B cell (primary cell): ENCODE measurements around the gene CAMK2A. TPM values are rescaled to one million over a fixed set of nuclear protein-coding genes. Genes with fewer than 3 reads are reported as not detected.

Experiments used
- ATAC-seq: fragments of 200-7000 bp; cut with Tn5 transposase; one replicate; pipeline ENCODE4 v1.10.0; 2021; ENCODE audit warnings: low read depth, mild to moderate bottlenecking, moderate number of reproducible peaks, moderate library complexity
- CTCF ChIA-PET: fragments of 350-600 bp; sonication (Branson Sonifier 250); formaldehyde crosslinking; loops from one replicate; lab custom pipeline; 2021; ENCODE audit warnings: antibody characterized with exemption, inconsistent platforms; lab: Charles Lee
- POLR2A ChIA-PET: fragments of 350-600 bp; sonication (Branson Sonifier 250); formaldehyde crosslinking; loops from one replicate; lab custom pipeline; 2021; ENCODE audit warnings: antibody characterized with exemption; lab: Charles Lee
- DNase-seq: peaks from one replicate; pipeline ENCODE4 v3.0.0; 2013
- H2AFZ ChIP-seq: 2 replicates; pipeline ENCODE4 v1.6.1; 2012; ENCODE audit warnings: mild to moderate bottlenecking, low read depth, low read length; ENCODE audit not compliant: insufficient read depth, poor library complexity, severe bottlenecking
- H3K27ac ChIP-seq, 2 donors: 1 replicate in 1 of 2; 2 replicates in 1 of 2; pipeline ENCODE4 v1.5.1; 2012 to 2013; ENCODE audit warnings: low read length in 2 of 2, mild to moderate bottlenecking in 2 of 2, moderate library complexity in 1 of 2
- H3K27me3 ChIP-seq, 4 experiments: fragments of 200-600 bp in 1 of 4; sonication (generic) in 1 of 4; replicated peaks in 1 of 4; 1 replicate in 2 of 4; 2 replicates in 2 of 4; pipeline versions ENCODE4 v1.6.1 to v1.7.0; 2013 to 2016; ENCODE audit warnings: low read length in 3 of 4, mild to moderate bottlenecking in 2 of 4, mixed read lengths in 1 of 4, moderate library complexity in 1 of 4; ENCODE audit not compliant: insufficient read depth in 4 of 4, control insufficient read depth in 3 of 4; ENCODE audit errors: control extremely low read depth in 1 of 4
- H3K36me3 ChIP-seq, 2 experiments: replicated peaks in 1 of 2; 1 replicate in 1 of 2; 2 replicates in 1 of 2; pipeline versions ENCODE4 v1.6.1 to v1.7.1; 2013; ENCODE audit warnings: low read length in 1 of 2; ENCODE audit not compliant: insufficient read depth in 2 of 2, control insufficient read depth in 1 of 2; ENCODE audit errors: control extremely low read depth in 1 of 2, extremely low read depth in 1 of 2
- H3K4me1 ChIP-seq, 2 donors: fragments of 200-600 bp in 1 of 2; sonication (generic) in 1 of 2; 1 replicate in 1 of 2; 2 replicates in 1 of 2; pipeline versions ENCODE4 v1.5.1 to v1.6.1; 2013 to 2017; ENCODE audit warnings: low read length in 2 of 2; ENCODE audit not compliant: control insufficient read depth in 2 of 2, insufficient read depth in 2 of 2
- H3K4me2 ChIP-seq: replicated peaks from 2 replicates; pipeline ENCODE3; 2012; ENCODE audit warnings: mild to moderate bottlenecking, low read depth, low read length; ENCODE audit not compliant: poor library complexity, severe bottlenecking
- H3K4me3 ChIP-seq, 5 experiments: fragments of 200-600 bp in 1 of 5; sonication (generic) in 1 of 5; 1 replicate in 3 of 5; 2 replicates in 2 of 5; pipeline versions ENCODE4 v1.5.1 to v1.7.0; 2011 to 2016; ENCODE audit warnings: low read length in 4 of 5, mild to moderate bottlenecking in 4 of 5, low read depth in 2 of 5, control low read depth in 1 of 5, moderate library complexity in 1 of 5; ENCODE audit not compliant: insufficient read depth in 1 of 5; ENCODE audit errors: control extremely low read depth in 1 of 5, extremely low read depth in 1 of 5
- H3K79me2 ChIP-seq: fragments of 200-600 bp; sonication (generic); one replicate; pipeline ENCODE4 v1.6.0; 2016; ENCODE audit warnings: low read length; ENCODE audit not compliant: control insufficient read depth, insufficient read depth
- H3K9ac ChIP-seq: fragments of 200-600 bp; sonication (generic); 2 replicates; pipeline ENCODE4 v1.6.1; 2017; ENCODE audit warnings: mild to moderate bottlenecking, low read length, moderate library complexity
- H3K9me3 ChIP-seq, 3 donors: one replicate each; pipeline versions ENCODE4 v1.6.1 to v1.7.1; 2013; ENCODE audit warnings: low read length in 2 of 3; ENCODE audit not compliant: control insufficient read depth in 2 of 3, insufficient read depth in 1 of 3; ENCODE audit errors: control extremely low read depth in 1 of 3
- H4K20me1 ChIP-seq: 2 replicates; pipeline ENCODE4 v1.6.0; 2012; ENCODE audit warnings: mild to moderate bottlenecking, low read length; ENCODE audit not compliant: insufficient read depth, control insufficient read depth, poor library complexity, severe bottlenecking
- H3K27ac Mint-ChIP-seq: one replicate; pipeline ENCODE4 v1.8.0; 2021; ENCODE audit warnings: mixed read lengths
- H3K27me3 Mint-ChIP-seq: one replicate; pipeline ENCODE4 v1.8.0; 2021; ENCODE audit warnings: mixed read lengths
- H3K4me1 Mint-ChIP-seq: one replicate; pipeline ENCODE4 v1.8.0; 2021; ENCODE audit warnings: mixed read lengths
- H3K4me3 Mint-ChIP-seq: one replicate; pipeline ENCODE4 v1.8.0; 2021; ENCODE audit warnings: mixed read lengths
- H3K9me3 Mint-ChIP-seq: one replicate; pipeline ENCODE4 v1.8.0; 2022; ENCODE audit warnings: mixed read lengths; ENCODE audit not compliant: insufficient read depth
- CTCF ChIP-seq: fragments of 200-600 bp; IDR thresholded peaks from one replicate; pipeline ENCODE4 v1.8.0; 2022; ENCODE audit warnings: antibody characterized with exemption, mild to moderate bottlenecking
- EZH2 ChIP-seq: IDR thresholded peaks from 2 replicates; pipeline ENCODE4 v1.6.1; 2012; ENCODE audit warnings: borderline replicate concordance, low read depth, mild to moderate bottlenecking, moderate library complexity, low read length; ENCODE audit not compliant: insufficient read depth, poor library complexity, severe bottlenecking
- WGBS: methylation state at CpG from one replicate; pipeline ENCODE4 v1.1.5; 2013; ENCODE audit warnings: missing lambda C conversion rate; ENCODE audit not compliant: insufficient coverage; 5-methylcytosine and 5-hydroxymethylcytosine counted together
- intact Hi-C: fragments of 100-400 bp; cut with micrococcal nuclease; formaldehyde crosslinking; loops from one replicate; pipeline ENCODE4 v1.10.0; 2022
- polyA plus RNA-seq: library from polyadenylated mRNA; depleted of rRNA; stranded (reverse); fragments of >200 nt; gene quantifications from 2 replicates; pipeline ENCODE4 v1.2.3, GENCODE V29; 2012
- total RNA-seq, 2 donors: library from RNA; stranded (reverse); fragments of 120-200 nt in 1 of 2; gene quantifications; 1 replicate in 1 of 2; 2 replicates in 1 of 2; pipeline versions ENCODE4 v1.2.3 to v1.2.4, GENCODE V29; 2013 to 2022

CAMK2A gene
- total and polyA plus RNA-seq, 2 donors (not counting 1 experiment from before 2014, with no cell fraction given), result not detected

- H3K4me2 ChIP-seq, result no peak overlapping the region
- Mint-ChIP-seq H3K27me3 (peaks cover 44% of the 10 kb centered on the region), H3K27ac (no peak overlapping the region), H3K9me3 (no peaks in the 10 kb centered on the region), H3K4me1 (no peaks in the 10 kb centered on the region), H3K4me3 (no peak overlapping the region)
- ChIA-PET POLR2A (no interaction called here), CTCF (no interaction called here)
- no peaks in the 10 kb centered on the region for H3K36me3 ChIP-seq
- no peak overlapping the region for H3K4me3 ChIP-seq
- peaks cover 0 to 13% (median 0%) of the 10 kb centered on the region in 4 experiments for H3K27me3 ChIP-seq
- no peaks in the 10 kb centered on the region for H4K20me1 ChIP-seq
- 80% methylated on average over 1 of the region's 9 CpGs for WGBS
- H3K9me3 ChIP-seq, result no peaks in the 10 kb centered on the region
- H3K9ac ChIP-seq, result no peak overlapping the region
- DNase-seq (no peak), ATAC-seq (no peak)
- no peaks in the 10 kb centered on the region for H3K79me2 ChIP-seq
- H2AFZ ChIP-seq, result no peak overlapping the region
- intact Hi-C loops, result no loop called here
- H3K27ac ChIP-seq, result no peak overlapping the region
- H3K4me1 ChIP-seq, result no peaks in the 10 kb centered on the region
- TF ChIP-seq EZH2 (no peak), CTCF (no peak)
Measured at GRCh38 chr5:150195736-150196485, 93.7 kb downstream of the CAMK2A start.

GRCh38 chr5:150192462-150192861, 97.1 kb downstream of the CAMK2A start:
- 88% methylated on average over 3 of the region's 4 CpGs for WGBS
- H3K36me3 ChIP-seq, result no peaks in the 10 kb centered on the region
- no peaks in the 10 kb centered on the region for H4K20me1 ChIP-seq
- H3K27ac ChIP-seq, result no peak overlapping the region
- Mint-ChIP-seq H3K27ac (no peak overlapping the region), H3K27me3 (peaks cover 44% of the 10 kb centered on the region), H3K4me3 (no peak overlapping the region), H3K9me3 (no peaks in the 10 kb centered on the region), H3K4me1 (no peaks in the 10 kb centered on the region)
- TF ChIP-seq EZH2 (no peak), CTCF (no peak)
- H3K9me3 ChIP-seq, result no peaks in the 10 kb centered on the region
- peaks cover 0 to 31% (median 7%) of the 10 kb centered on the region in 4 experiments for H3K27me3 ChIP-seq
- no peak overlapping the region for H3K4me2 ChIP-seq
- H2AFZ ChIP-seq, result no peak overlapping the region
- CTCF ChIA-PET, result interaction anchor here (2.2 kb wide), 1 partner anchor 26 kb away, joined by 5 read pairs; no protein-coding TSS in a partner anchor
- H3K4me1 ChIP-seq, result no peaks in the 10 kb centered on the region
- DNase-seq (no peak), ATAC-seq (no peak)
- no peak overlapping the region for H3K9ac ChIP-seq
- H3K4me3 ChIP-seq, result no peak overlapping the region
- H3K79me2 ChIP-seq, result no peaks in the 10 kb centered on the region
- POLR2A ChIA-PET, result no interaction called here
- intact Hi-C loops, result no loop called here
